ENCODE measurements around the gene LAMTOR2. TPM values are rescaled to one million over a fixed set of nuclear protein-coding genes. Genes with fewer than 3 reads are reported as not detected.

LAMTOR2 gene
- total and polyA plus RNA-seq, 10 of the 15 experiments (the other 5 are each of a cell fraction or from before 2014, with no cell fraction given), result 71.9 to 264 (median 97.0) TPM

GRCh38 chr1:156060937-156061636 is 6.5 kb downstream of the LAMTOR2 start, which contains the start of gene RAB25:
TSS of gene RAB25 (plus strand) at chr1:156061160. CDS start at chr1:156061401, 241 bp downstream.
- ATAC-seq (no peak), FAIRE-seq (no peak), DNase-seq (ENCODE audit: low read depth, low spot score) (no peak)
- in situ Hi-C loops (cut with MboI) (no loop called here), intact Hi-C loops (cut with micrococcal nuclease; ENCODE audit: unreplicated experiment) (no loop called here)
- ChIA-PET SMC1A (ENCODE audit: uncharacterized antibody, unreplicated experiment) (no interaction called here), RAD21 (ENCODE audit: unreplicated experiment) (interaction anchor here (1.0 kb wide), 1 partner anchor 123 kb away, joined by 5 read pairs; no protein-coding TSS in a partner anchor), POLR2A (interaction anchor here (0.5 to 0.9 kb wide), 6 partner anchors 12 to 130 kb away, joined by 3 to 10 read pairs (median 6); no protein-coding TSS in a partner anchor), CTCF (no interaction called here)
- Histone ChIP-seq H4K20me1 (ENCODE audit: control insufficient read depth, insufficient read depth) (no peaks in the 10 kb centered on the region), H3K9me3 (replicated peaks; ENCODE audit: control insufficient read depth, insufficient read depth, low read length) (no peaks in the 10 kb centered on the region), H3K79me2 (ENCODE audit: control insufficient read depth, insufficient read depth, low read length) (no peaks in the 10 kb centered on the region), H2AFZ (ENCODE audit: control insufficient read depth, low read depth, low read length) (no peak within 1 kb of the TSS), H3K27ac (ENCODE audit: control insufficient read depth, insufficient read depth) (no peak within 1 kb of the TSS), H3K4me2 (ENCODE audit: control insufficient read depth, insufficient read depth) (no peak within 1 kb of the TSS), H3K36me3 (ENCODE audit: control insufficient read depth in 2 of 2, insufficient read depth in 2 of 2, low read length in 1 of 2) (no peaks in the 10 kb centered on the region), H3K9ac (ENCODE audit: control insufficient read depth, insufficient read depth, low read length) (no peak within 1 kb of the TSS), H3K27me3 (replicated peaks in 1 of 2; ENCODE audit: control insufficient read depth in 2 of 2, insufficient read depth in 2 of 2, low read length in 1 of 2) (no peaks in the 10 kb centered on the region), H3K4me1 (ENCODE audit: control insufficient read depth, insufficient read depth, low read length) (no peaks in the 10 kb centered on the region), H3K4me3 (no peak within 1 kb of the TSS)
- WGBS (ENCODE audit: insufficient coverage, insufficient replicate concordance, low lambda C conversion rate, missing lambda C conversion rate), result 57% methylated on average over 11 of the region's 11 CpGs
- no peak for TF ChIP-seq ZBTB11 (CRISPR knock-in tag; IDR thresholded peaks at IDR 0.05)
- peak; percentile 18; the same call in 1 of the 2 replicates for TF ChIP-seq ATF7 (IDR thresholded peaks at IDR 0.05; ENCODE audit: low read depth)
- BruUV-seq (replicated peaks), result no TSS peak

All from GM12878 (cell line).